ENCODE data around the gene MMP24OS. TPM values are rescaled to one million over a fixed set of nuclear protein-coding genes. Genes with fewer than 3 reads are reported as not detected.

Gene MMP24OS
- total and polyA plus RNA-seq, 10 donors = 18.6 to 68.6 (median 39.6) TPM

DNA sequence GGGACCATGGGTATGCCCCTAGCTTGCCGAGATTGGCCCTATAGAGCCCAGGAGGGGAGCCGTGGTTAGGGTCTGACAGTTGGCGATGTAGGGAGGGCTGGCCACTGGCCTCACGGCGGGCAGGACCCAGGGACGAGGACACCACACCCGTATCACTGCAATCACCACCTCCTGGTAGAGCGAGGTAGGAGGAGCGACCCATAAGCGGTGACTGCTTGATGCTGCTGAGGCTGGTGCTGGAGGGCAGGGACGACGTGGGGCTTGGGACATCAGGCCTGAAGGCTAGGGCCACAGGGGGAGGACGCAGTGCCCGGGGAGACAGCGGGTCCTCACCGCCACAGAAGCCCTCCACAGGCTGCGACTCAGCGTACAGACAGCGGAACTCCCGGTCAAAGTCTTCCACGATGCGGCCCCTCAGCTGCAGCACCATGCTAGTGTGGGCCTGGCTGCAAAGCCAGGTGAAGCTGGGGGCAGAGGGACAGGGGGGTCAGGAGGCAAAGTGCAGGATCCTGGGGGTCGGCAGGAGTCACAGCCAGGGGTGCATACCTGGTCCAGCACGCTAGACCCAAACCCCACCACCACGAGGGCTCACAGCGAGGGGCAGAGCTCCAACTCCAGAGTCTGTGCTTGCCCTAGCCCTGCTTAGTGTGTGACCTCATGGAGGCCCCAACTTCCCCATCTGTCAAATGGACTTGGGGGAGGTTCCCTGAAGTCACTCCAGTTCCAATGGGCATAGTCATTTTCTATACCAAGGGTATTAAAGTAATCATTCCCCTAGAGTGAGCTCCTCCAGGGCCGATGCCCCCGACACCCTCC lies 9.8 kb upstream of the MMP24OS start:
- H3K4me3 ChIP-seq = no peak overlapping the region
- WGBS, 5 donors = 85 to 92% (median 89%) methylated on average over 20 to 28 of the region's 28 CpGs
- no peak for DNase-seq

GRCh38 chr20:35286899-35287508 lies 9.1 kb upstream of the MMP24OS start:
- Histone ChIP-seq H3K4me3 (no peak overlapping the region), H3K36me3 (peaks cover 0 to 13% (median 0%) of the 10 kb centered on the region in 6 donors), H3K4me1 (peaks cover 7 to 31% (median 26%) of the 10 kb centered on the region in 6 donors), H3K9me3 (no peaks in the 10 kb centered on the region), H3K27me3 (replicated peaks in 1 of 7) (peaks cover 0 to 5% (median 0%) of the 10 kb centered on the region in 7 donors), H3K27ac (no peak overlapping the region)
- TF ChIP-seq POLR2A (IDR thresholded peaks at IDR 0.05) = no peak
- no peak for TF ChIP-seq POLR2AphosphoS5 (IDR thresholded peaks at IDR 0.05)
- TF ChIP-seq, protein P1, sequence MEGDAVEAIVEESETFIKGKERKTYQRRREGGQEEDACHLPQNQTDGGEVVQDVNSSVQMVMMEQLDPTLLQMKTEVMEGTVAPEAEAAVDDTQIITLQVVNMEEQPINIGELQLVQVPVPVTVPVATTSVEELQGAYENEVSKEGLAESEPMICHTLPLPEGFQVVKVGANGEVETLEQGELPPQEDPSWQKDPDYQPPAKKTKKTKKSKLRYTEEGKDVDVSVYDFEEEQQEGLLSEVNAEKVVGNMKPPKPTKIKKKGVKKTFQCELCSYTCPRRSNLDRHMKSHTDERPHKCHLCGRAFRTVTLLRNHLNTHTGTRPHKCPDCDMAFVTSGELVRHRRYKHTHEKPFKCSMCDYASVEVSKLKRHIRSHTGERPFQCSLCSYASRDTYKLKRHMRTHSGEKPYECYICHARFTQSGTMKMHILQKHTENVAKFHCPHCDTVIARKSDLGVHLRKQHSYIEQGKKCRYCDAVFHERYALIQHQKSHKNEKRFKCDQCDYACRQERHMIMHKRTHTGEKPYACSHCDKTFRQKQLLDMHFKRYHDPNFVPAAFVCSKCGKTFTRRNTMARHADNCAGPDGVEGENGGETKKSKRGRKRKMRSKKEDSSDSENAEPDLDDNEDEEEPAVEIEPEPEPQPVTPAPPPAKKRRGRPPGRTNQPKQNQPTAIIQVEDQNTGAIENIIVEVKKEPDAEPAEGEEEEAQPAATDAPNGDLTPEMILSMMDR (IDR thresholded peaks at IDR 0.05 in 8 of 11, conservative IDR thresholded peaks at IDR 0.05 in 3 of 11) = no peak
- 83 to 92% (median 88%) methylated on average over 12 to 17 of the region's 17 CpGs for WGBS, 5 donors
- no peak for DNase-seq
- intact Hi-C loops (cut with DNase I; ENCODE audit: low total_unique reads) = no loop called here

More for the DNA sequence above, 9.8 kb upstream of the MMP24OS start:
- Histone ChIP-seq H3K4me1 (peaks cover 7 to 24% (median 21%) of the 10 kb centered on the region in 6 donors), H3K36me3 (peaks cover 0 to 6% (median 0%) of the 10 kb centered on the region in 6 donors), H3K27ac (no peak overlapping the region), H3K27me3 (replicated peaks in 1 of 7) (peaks cover 0 to 12% (median 0%) of the 10 kb centered on the region in 7 donors), H3K9me3 (no peaks in the 10 kb centered on the region)
- TF ChIP-seq, protein P1 (IDR thresholded peaks at IDR 0.05 in 8 of 11, conservative IDR thresholded peaks at IDR 0.05 in 3 of 11) = no peak
- TF ChIP-seq POLR2AphosphoS5 (IDR thresholded peaks at IDR 0.05) = no peak
- no peak for TF ChIP-seq POLR2A (IDR thresholded peaks at IDR 0.05)
- intact Hi-C loops (cut with DNase I; ENCODE audit: low total_unique reads) = no loop called here

DNA sequence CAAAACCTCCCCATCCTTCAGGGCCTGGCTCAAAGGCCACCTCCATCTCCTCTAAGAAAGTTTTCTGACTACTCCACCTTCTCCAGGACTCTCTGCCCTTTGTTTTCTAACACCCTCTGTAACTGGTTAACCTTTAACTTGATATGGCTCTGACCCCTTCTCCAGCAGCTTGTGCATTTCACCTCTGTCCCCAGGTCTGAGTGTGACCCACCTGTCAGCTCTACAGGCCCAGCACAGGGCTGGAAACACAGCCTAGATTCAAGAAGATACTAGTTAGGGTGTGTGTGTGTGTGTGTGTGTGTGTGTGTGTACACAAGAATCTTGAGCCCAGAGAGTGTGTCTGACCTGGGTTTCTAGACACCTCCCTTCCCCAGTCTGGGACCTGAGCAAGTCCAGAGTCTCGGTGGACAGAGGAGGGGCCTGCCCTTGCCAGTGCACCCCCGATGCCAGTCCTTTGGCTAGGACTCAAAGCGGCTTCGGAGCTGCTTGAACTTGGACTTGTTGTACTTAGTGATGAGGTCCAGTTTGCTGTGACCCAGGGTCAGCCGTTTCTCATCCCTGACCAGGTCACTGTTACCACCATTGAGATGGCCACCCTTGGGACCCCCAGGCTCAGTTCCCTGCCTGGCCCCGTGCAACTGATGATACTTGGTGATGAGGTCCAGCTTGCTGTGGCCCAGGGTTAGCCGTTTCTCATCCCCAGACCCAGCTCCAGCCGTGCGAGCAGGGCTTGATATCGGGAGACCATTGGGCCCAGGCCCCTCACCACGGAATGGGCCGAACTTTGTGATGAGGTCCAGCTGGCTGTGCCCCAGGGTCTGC lies 8.4 kb upstream of the MMP24OS start:
- no peak overlapping the region for H3K4me3 ChIP-seq
- no peak for DNase-seq
- H3K9me3 ChIP-seq = no peaks in the 10 kb centered on the region
- WGBS, 5 donors = 90 to 96% (median 94%) methylated on average over 10 to 12 of the region's 12 CpGs
- no peak for TF ChIP-seq POLR2A (IDR thresholded peaks at IDR 0.05)
- H3K36me3 ChIP-seq = peaks cover 0 to 21% (median 2%) of the 10 kb centered on the region in 6 donors
- peaks cover 7 to 38% (median 26%) of the 10 kb centered on the region in 6 donors for H3K4me1 ChIP-seq
- H3K27ac ChIP-seq = no peak overlapping the region
- intact Hi-C loops (cut with DNase I; ENCODE audit: low total_unique reads) = no loop called here
- H3K27me3 ChIP-seq (replicated peaks in 1 of 7) = no peaks in the 10 kb centered on the region

GRCh38 chr20:35285806-35286076 lies 7.8 kb upstream of the MMP24OS start:
- no peak for DNase-seq
- Histone ChIP-seq H3K27ac (no peak overlapping the region), H3K9me3 (no peaks in the 10 kb centered on the region), H3K4me3 (no peak overlapping the region), H3K4me1 (peaks cover 7 to 39% (median 26%) of the 10 kb centered on the region in 6 donors), H3K27me3 (replicated peaks in 1 of 7) (no peaks in the 10 kb centered on the region), H3K36me3 (peaks cover 0 to 26% (median 4%) of the 10 kb centered on the region in 6 donors)
- intact Hi-C loops (cut with DNase I; ENCODE audit: low total_unique reads) = no loop called here
- WGBS, 5 donors = 77 to 91% (median 82%) methylated on average over 5 of the region's 5 CpGs
- TF ChIP-seq POLR2A (IDR thresholded peaks at IDR 0.05) (no peak), POLR2AphosphoS5 (IDR thresholded peaks at IDR 0.05) (no peak)
- TF ChIP-seq, protein P1 (IDR thresholded peaks at IDR 0.05 in 8 of 11, conservative IDR thresholded peaks at IDR 0.05 in 3 of 11) = no peak
